GM21528 (cell line): Measurements from ENCODE around the gene MT4.

ENCODE experiments used
- ATAC-seq: cut with Tn5 transposase; IDR thresholded peaks from one replicate; pipeline ENCODE4 v1.9.1; 2021; ENCODE audit warnings: mild to moderate bottlenecking, moderate library complexity; ENCODE audit not compliant: unreplicated experiment, low FRiP score

Gene MT4

GRCh38 chr16:56564793-56565477, at the start of gene MT4:
Gene MT4, plus strand, starts transcription at chr16:56565073. Its CDS starts 56 bp downstream, at chr16:56565129.
- ATAC-seq, result no peak

- no peak for ATAC-seq
These were observed 49.2 kb upstream of the MT4 start for GRCh38 chr16:56515665-56516064.

GRCh38 chr16:56517206-56517605, 47.7 kb upstream of the MT4 start:
- ATAC-seq, result no peak

- ATAC-seq, result no peak
These were observed 46.4 kb upstream of the MT4 start for GRCh38 chr16:56518425-56518824.

- peak; percentile 87 for ATAC-seq
These were observed 45.2 kb upstream of the MT4 start, which contains the start of gene BBS2 for GRCh38 chr16:56519459-56520250. Gene BBS2, minus strand, starts transcription at chr16:56520024. Its CDS starts 162 bp downstream, at chr16:56519862.

- no peak for ATAC-seq
These were observed 44.7 kb upstream of the MT4 start for GRCh38 chr16:56520251-56520577.

GRCh38 chr16:56525236-56525635, 39.6 kb upstream of the MT4 start:
- no peak for ATAC-seq

- no peak for ATAC-seq
These were observed 34.0 kb upstream of the MT4 start for GRCh38 chr16:56530872-56531271.

GRCh38 chr16:56532714-56533113, 32.2 kb upstream of the MT4 start:
- ATAC-seq, result no peak

- no peak for ATAC-seq
These were observed 30.0 kb upstream of the MT4 start for GRCh38 chr16:56534847-56535383.

- ATAC-seq, result no peak
These were observed 26.5 kb upstream of the MT4 start for GRCh38 chr16:56538331-56538730.

- no peak for ATAC-seq
These were observed 25.2 kb upstream of the MT4 start for GRCh38 chr16:56539656-56540055.

- no peak for ATAC-seq
These were observed 22.8 kb upstream of the MT4 start for GRCh38 chr16:56542039-56542438.

- no peak for ATAC-seq
These were observed 17.5 kb upstream of the MT4 start for GRCh38 chr16:56547120-56547948.

- no peak for ATAC-seq
These were observed 16.8 kb upstream of the MT4 start for GRCh38 chr16:56547949-56548567.

- ATAC-seq, result no peak
These were observed 15.7 kb upstream of the MT4 start for GRCh38 chr16:56549161-56549560.

- ATAC-seq, result no peak
These were observed 15.0 kb upstream of the MT4 start for GRCh38 chr16:56549744-56550385.

- ATAC-seq, result no peak
These were observed 12.8 kb upstream of the MT4 start for GRCh38 chr16:56551796-56552738.

GRCh38 chr16:56554441-56554840, 10.4 kb upstream of the MT4 start:
- no peak for ATAC-seq
